MM.1S (cell line): ENCODE results near the gene ACOXL.

Experiments used
- DNase-seq: peaks from one replicate; pipeline ENCODE4 v3.0.0-alpha.2; 2015
- H2AFZ ChIP-seq: fragments of 300-600 bp; sonication (generic); 2 replicates; pipeline ENCODE4 v1.6.0; 2016; ENCODE audit warnings: antibody characterized with exemption, low read length
- H3F3A ChIP-seq: fragments of 300-600 bp; sonication (generic); 2 replicates; pipeline ENCODE4 v1.6.1; 2016; ENCODE audit warnings: mild to moderate bottlenecking, antibody characterized with exemption, low read length, moderate library complexity, mixed read lengths; ENCODE audit not compliant: insufficient read depth
- H3K27ac ChIP-seq: fragments of 300-600 bp; sonication (generic); 2 replicates; pipeline ENCODE4 v1.5.1; 2016; ENCODE audit warnings: mild to moderate bottlenecking, low read length
- H3K27me3 ChIP-seq: fragments of 300-600 bp; sonication (generic); replicated peaks from 2 replicates; pipeline ENCODE4 v1.6.0; 2016; ENCODE audit warnings: low read length; ENCODE audit not compliant: insufficient read depth
- H3K36me3 ChIP-seq: fragments of 300-600 bp; sonication (generic); replicated peaks from 2 replicates; pipeline ENCODE4 v1.6.1; 2016; ENCODE audit warnings: mild to moderate bottlenecking, low read length, mixed read lengths; ENCODE audit not compliant: insufficient read depth
- H3K4me1 ChIP-seq: fragments of 300-600 bp; sonication (generic); 2 replicates; pipeline ENCODE4 v1.6.1; 2016; ENCODE audit warnings: low read length, mixed read lengths
- H3K4me2 ChIP-seq: fragments of 300-600 bp; sonication (generic); 2 replicates; pipeline ENCODE4 v1.6.0; 2016; ENCODE audit warnings: low read depth, low read length
- H3K4me3 ChIP-seq: fragments of 300-600 bp; sonication (generic); 2 replicates; pipeline ENCODE4 v1.5.1; 2016; ENCODE audit warnings: low read length, mixed read lengths
- H3K79me2 ChIP-seq: fragments of 300-600 bp; sonication (generic); 2 replicates; pipeline ENCODE4 v1.6.1; 2016; ENCODE audit warnings: mixed run types, low read length, mixed read lengths
- H3K9ac ChIP-seq: fragments of 300-600 bp; sonication (generic); 2 replicates; pipeline ENCODE4 v1.6.1; 2016; ENCODE audit warnings: low read length, mixed read lengths
- H3K9me2 ChIP-seq: fragments of 300-600 bp; sonication (generic); replicated peaks from 2 replicates; pipeline ENCODE4 v1.6.1; 2016; ENCODE audit warnings: mild to moderate bottlenecking, low read length, mixed read lengths; ENCODE audit not compliant: insufficient read depth
- H3K9me3 ChIP-seq: fragments of 300-600 bp; sonication (generic); replicated peaks from 2 replicates; pipeline ENCODE4 v1.6.1; 2016; ENCODE audit warnings: mild to moderate bottlenecking, low read length, mixed read lengths; ENCODE audit not compliant: insufficient read depth
- H4K20me1 ChIP-seq: fragments of 300-600 bp; sonication (generic); 2 replicates; pipeline ENCODE4 v1.6.1; 2016; ENCODE audit warnings: mild to moderate bottlenecking, low read length, moderate library complexity, mixed read lengths; ENCODE audit not compliant: insufficient read depth
- CTCF ChIP-seq: fragments of 300-600 bp; sonication (generic); IDR thresholded peaks from 2 replicates; pipeline ENCODE4 v1.5.1; 2016; ENCODE audit warnings: antibody characterized with exemption, low read length, mixed read lengths
- EZH2 ChIP-seq: fragments of 300-600 bp; sonication (generic); optimal IDR thresholded peaks from 2 replicates; pipeline ENCODE3; 2017; ENCODE audit warnings: low read depth, mild to moderate bottlenecking, antibody characterized with exemption, low read length, mixed read lengths
- EZH2phosphoT487 ChIP-seq: fragments of 300-600 bp; sonication (generic); IDR thresholded peaks from 2 replicates; pipeline ENCODE4 v1.6.1; 2018; ENCODE audit warnings: antibody characterized with exemption, low read length

The ACOXL gene

GRCh38 chr2:110785439-110785838, 53.1 kb downstream of the ACOXL start:
- H3K4me1 ChIP-seq = peaks cover 19% of the 10 kb centered on the region
- no peaks in the 10 kb centered on the region for H3K9me3 ChIP-seq
- H3K27ac ChIP-seq = no peak overlapping the region
- no peak overlapping the region for H3K4me2 ChIP-seq
- no peak overlapping the region for H3K9ac ChIP-seq
- TF ChIP-seq EZH2phosphoT487 (no peak), CTCF (no peak), EZH2 (no peak)
- H3K27me3 ChIP-seq = no peaks in the 10 kb centered on the region
- H3K4me3 ChIP-seq = no peak overlapping the region
- H3F3A ChIP-seq = 0 out of 2 replicates have a peak, but pooled peaks cover 2% of the 10 kb centered on the region
- no peaks in the 10 kb centered on the region for H4K20me1 ChIP-seq
- DNase-seq = no peak
- peaks cover 10% of the 10 kb centered on the region for H3K79me2 ChIP-seq
- H3K9me2 ChIP-seq = no peaks in the 10 kb centered on the region
- H2AFZ ChIP-seq = no peak overlapping the region
- no peaks in the 10 kb centered on the region for H3K36me3 ChIP-seq

DNA sequence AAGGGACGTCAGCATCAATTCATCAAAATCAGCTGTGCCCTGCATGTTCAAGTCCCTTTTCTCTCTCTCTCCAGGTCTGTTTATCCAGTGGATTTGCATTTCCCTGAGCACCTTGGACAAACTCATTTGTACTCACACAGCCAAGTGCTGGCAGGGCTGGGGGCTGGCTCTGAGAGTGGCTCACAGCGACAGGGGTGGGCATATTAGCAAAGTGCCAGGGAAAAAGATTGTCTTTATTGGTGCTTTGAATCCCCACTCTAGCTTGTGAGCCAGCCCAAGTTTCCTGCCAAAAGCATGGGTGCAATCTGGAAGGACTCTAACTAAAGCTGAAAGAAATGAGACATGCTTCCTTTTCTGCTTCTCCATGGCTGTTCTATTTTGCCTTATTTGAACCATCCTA, 56.6 kb downstream of the ACOXL start:
- H3K27me3 ChIP-seq = no peaks in the 10 kb centered on the region
- H3K9ac ChIP-seq = no peak overlapping the region
- H3K4me1 ChIP-seq = no peaks in the 10 kb centered on the region
- H3F3A ChIP-seq = no peaks in the 10 kb centered on the region
- no peaks in the 10 kb centered on the region for H3K9me3 ChIP-seq
- no peaks in the 10 kb centered on the region for H3K9me2 ChIP-seq
- H3K79me2 ChIP-seq = no peaks in the 10 kb centered on the region
- no peaks in the 10 kb centered on the region for H3K36me3 ChIP-seq
- H3K27ac ChIP-seq = no peak overlapping the region
- TF ChIP-seq EZH2phosphoT487 (no peak), EZH2 (no peak), CTCF (no peak)
- no peaks in the 10 kb centered on the region for H4K20me1 ChIP-seq
- no peak overlapping the region for H2AFZ ChIP-seq
- no peak overlapping the region for H3K4me2 ChIP-seq
- no peak overlapping the region for H3K4me3 ChIP-seq
- no peak for DNase-seq

DNA sequence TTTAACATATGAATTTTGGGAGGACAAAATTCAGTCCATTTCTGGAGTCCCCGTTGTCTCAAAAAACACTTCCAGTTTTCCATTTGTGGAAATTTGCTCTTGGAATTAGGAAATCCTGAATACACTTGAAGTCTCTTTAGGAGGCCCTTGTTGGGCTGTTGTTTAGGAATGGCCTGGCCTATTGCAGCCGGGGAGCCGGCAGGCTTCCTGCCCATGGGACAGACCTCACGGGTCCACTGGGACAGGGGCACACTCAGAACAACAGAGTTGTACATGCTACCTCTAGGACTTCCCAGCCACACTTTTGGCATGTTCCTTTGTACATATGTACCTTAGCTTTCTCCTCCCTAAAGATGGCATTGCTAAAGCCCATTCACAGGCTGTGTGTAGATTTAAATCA, 57.3 kb downstream of the ACOXL start:
- H2AFZ ChIP-seq = no peak overlapping the region
- H3F3A ChIP-seq = no peaks in the 10 kb centered on the region
- no peaks in the 10 kb centered on the region for H4K20me1 ChIP-seq
- H3K9me3 ChIP-seq = no peaks in the 10 kb centered on the region
- 0 out of 2 replicates have a peak, but pooled peaks cover 1% of the 10 kb centered on the region for H3K36me3 ChIP-seq
- no peak for TF ChIP-seq CTCF
- TF ChIP-seq EZH2phosphoT487 = no peak
- no peak for DNase-seq
- no peaks in the 10 kb centered on the region for H3K4me1 ChIP-seq
- no peak overlapping the region for H3K27ac ChIP-seq
- H3K9ac ChIP-seq = no peak overlapping the region
- no peaks in the 10 kb centered on the region for H3K9me2 ChIP-seq
- no peak overlapping the region for H3K4me3 ChIP-seq
- H3K27me3 ChIP-seq = no peaks in the 10 kb centered on the region
- no peak overlapping the region for H3K4me2 ChIP-seq
- no peaks in the 10 kb centered on the region for H3K79me2 ChIP-seq
